Transverse colon (tissue), 4 donors: ENCODE results near the gene MTCH1. TPM values are rescaled to one million over a fixed set of nuclear protein-coding genes. Genes with fewer than 3 reads are reported as not detected.

Experiments used
- DNase-seq: peaks from one replicate; pipeline ENCODE4 v3.0.0-alpha.2; 2019
- H3K27ac ChIP-seq, 4 donors: fragments of 200-600 bp; sonication (generic); 2 replicates each; pipeline ENCODE4 v1.5.1; 2016 to 2018; ENCODE audit warnings: inconsistent platforms in 4 of 4
- H3K27me3 ChIP-seq: fragments of 200-600 bp; sonication (generic); 2 replicates; pipeline ENCODE4 v1.5.1; 2017; ENCODE audit warnings: inconsistent platforms
- H3K36me3 ChIP-seq, 4 donors: fragments of 200-600 bp; sonication (generic); 2 replicates each; pipeline ENCODE4 v1.5.1; 2017 to 2019; ENCODE audit warnings: inconsistent platforms in 4 of 4
- H3K4me1 ChIP-seq, 4 donors: fragments of 200-600 bp; sonication (generic); 2 replicates each; pipeline ENCODE4 v1.5.1; 2017 to 2020; ENCODE audit warnings: inconsistent platforms in 4 of 4
- H3K4me3 ChIP-seq, 4 donors: fragments of 200-600 bp; sonication (generic); 1 replicate in 1 of 4; 2 replicates in 3 of 4; pipeline versions ENCODE4 v1.5.1 to v1.6.1; 2017 to 2019; ENCODE audit warnings: inconsistent platforms in 4 of 4
- H3K9me3 ChIP-seq, 2 donors: fragments of 200-600 bp; sonication (generic); 2 replicates each; pipeline ENCODE4 v1.5.1; 2017 to 2019; ENCODE audit warnings: inconsistent platforms in 2 of 2
- EP300 ChIP-seq: sonication (generic); formaldehyde crosslinking; IDR thresholded peaks from one replicate; pipeline ENCODE4 v1.6.1; 2017; ENCODE audit warnings: antibody characterized with exemption, low read depth
- POLR2A ChIP-seq: fragments of 450-650 bp; IDR thresholded peaks from one replicate; pipeline ENCODE4 v1.6.1; 2016; ENCODE audit warnings: antibody characterized with exemption, mild to moderate bottlenecking, moderate library complexity
- POLR2AphosphoS5 ChIP-seq, 3 donors: sonication (generic); formaldehyde crosslinking; IDR thresholded peaks; one replicate each; pipeline ENCODE4 v1.6.1; 2016; ENCODE audit warnings: antibody characterized with exemption in 3 of 3
- WGBS, 2 donors: methylation state at CpG; one replicate each; pipeline ENCODE4 v1.1.5; 2018; ENCODE audit warnings: low coverage in 1 of 2; 5-methylcytosine and 5-hydroxymethylcytosine counted together
- in situ Hi-C, 4 donors: fragments of 200-750 bp; cut with MboI; loops; one replicate each; pipeline versions ENCODE4 v1.15.0 to v1.15.1; 2017; ENCODE audit warnings: low sequenced_read_pairs in 3 of 4, low pct_ligation_motif_present in 1 of 4, low pct_unique_long_range_greater_than_20kb in 1 of 4
- intact Hi-C: fragments of 100-400 bp; cut with DNase I; formaldehyde crosslinking; loops from one replicate; pipeline ENCODE4 v1.15.1; 2023; ENCODE audit warnings: low total_unique reads
- total RNA-seq, 4 donors: library from RNA; depleted of rRNA; stranded (reverse); fragments of >200 nt; gene quantifications; one replicate each; pipeline ENCODE4 v1.1.0, GENCODE V29; 2016
- TF ChIP-seq, protein P1 (sequence below), 5 experiments: fragments of 200-600 bp in 3 of 5; fragments of 450-650 bp in 2 of 5; sonication (generic) in 3 of 5; IDR thresholded peaks; 1 replicate in 2 of 5; 2 replicates in 3 of 5; pipeline ENCODE4 v1.5.1; 2016 to 2017; ENCODE audit warnings: antibody characterized with exemption in 5 of 5, inconsistent platforms in 3 of 5, mild to moderate bottlenecking in 2 of 5, moderate library complexity in 1 of 5

The MTCH1 gene
- total RNA-seq, 4 donors from 2014 or later, result 123 to 190 (median 152) TPM

DNA sequence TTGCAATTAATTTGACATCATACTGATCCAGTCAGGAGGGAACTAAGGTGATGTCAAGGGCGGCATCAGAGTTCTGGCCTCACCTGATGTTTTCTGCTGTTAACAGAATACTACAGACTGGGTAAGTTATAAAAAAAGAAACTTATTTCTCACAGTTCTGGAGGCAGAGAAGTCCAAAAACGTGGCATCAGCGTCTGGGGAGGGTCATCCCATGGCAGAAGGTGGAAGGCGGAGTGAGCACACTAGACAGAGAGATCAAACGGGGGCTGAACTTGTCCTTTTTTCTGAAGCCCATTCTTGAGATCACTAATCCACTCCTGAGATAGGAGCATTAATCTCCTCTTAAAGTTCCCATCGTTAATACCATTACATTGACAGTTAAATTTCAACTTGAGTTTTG is 3.3 kb upstream of the MTCH1 start:
- no peak for TF ChIP-seq POLR2A
- TF ChIP-seq EP300, result no peak
- TF ChIP-seq, protein P1, sequence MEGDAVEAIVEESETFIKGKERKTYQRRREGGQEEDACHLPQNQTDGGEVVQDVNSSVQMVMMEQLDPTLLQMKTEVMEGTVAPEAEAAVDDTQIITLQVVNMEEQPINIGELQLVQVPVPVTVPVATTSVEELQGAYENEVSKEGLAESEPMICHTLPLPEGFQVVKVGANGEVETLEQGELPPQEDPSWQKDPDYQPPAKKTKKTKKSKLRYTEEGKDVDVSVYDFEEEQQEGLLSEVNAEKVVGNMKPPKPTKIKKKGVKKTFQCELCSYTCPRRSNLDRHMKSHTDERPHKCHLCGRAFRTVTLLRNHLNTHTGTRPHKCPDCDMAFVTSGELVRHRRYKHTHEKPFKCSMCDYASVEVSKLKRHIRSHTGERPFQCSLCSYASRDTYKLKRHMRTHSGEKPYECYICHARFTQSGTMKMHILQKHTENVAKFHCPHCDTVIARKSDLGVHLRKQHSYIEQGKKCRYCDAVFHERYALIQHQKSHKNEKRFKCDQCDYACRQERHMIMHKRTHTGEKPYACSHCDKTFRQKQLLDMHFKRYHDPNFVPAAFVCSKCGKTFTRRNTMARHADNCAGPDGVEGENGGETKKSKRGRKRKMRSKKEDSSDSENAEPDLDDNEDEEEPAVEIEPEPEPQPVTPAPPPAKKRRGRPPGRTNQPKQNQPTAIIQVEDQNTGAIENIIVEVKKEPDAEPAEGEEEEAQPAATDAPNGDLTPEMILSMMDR (IDR thresholded peaks at IDR 0.05), result no peak
- TF ChIP-seq POLR2AphosphoS5 (IDR thresholded peaks at IDR 0.05), result no peak
- in situ Hi-C loops, result loop anchor here in 1 of 4 donors (10.0 kb wide), 1 partner anchor 104 kb away; the partner anchor contains the start of gene C6orf89

DNA sequence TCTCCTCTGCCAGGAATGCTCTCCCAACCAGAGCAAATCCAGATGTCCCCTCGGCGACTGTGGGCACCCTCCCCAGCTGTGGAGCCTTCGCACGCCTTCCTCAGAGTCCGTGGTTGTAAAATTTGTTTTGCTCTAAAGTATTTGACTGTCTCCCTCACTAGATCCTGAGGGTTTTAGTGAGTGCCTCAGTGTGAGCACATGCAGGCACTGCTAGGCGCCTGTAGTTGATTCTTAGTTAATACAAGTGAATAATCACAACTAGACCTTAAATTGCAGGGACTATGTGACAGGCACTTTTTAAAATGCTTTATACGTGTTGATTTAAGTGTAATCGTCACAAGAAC is 680 bp upstream of the MTCH1 start:
- H3K27ac ChIP-seq, result peak overlapping the region; percentile 93 to 96 (median 94)
- in situ Hi-C loops, result loop anchor here in 1 of 4 donors (10.0 kb wide), 1 partner anchor 102 kb away; the partner anchor contains the start of gene C6orf89
- 1% methylated on average over 8 of the region's 8 CpGs; no CpG with 5 or more reads in 1 of the 2 donors for WGBS, 2 donors
- TF ChIP-seq EP300 (no peak), POLR2A (no peak), POLR2AphosphoS5 (IDR thresholded peaks at IDR 0.05) (no peak)
- TF ChIP-seq, protein P1 (IDR thresholded peaks at IDR 0.05), result no peak
- peak overlapping the region; percentile 68 to 99 (median 90) for H3K4me3 ChIP-seq
- intact Hi-C loops, result no loop called here
- H3K36me3 ChIP-seq, result no peaks in the 10 kb centered on the region
- no peak for DNase-seq
- H3K27me3 ChIP-seq, result no peaks in the 10 kb centered on the region
- peaks cover 28 to 49% (median 37%) of the 10 kb centered on the region in 4 donors for H3K4me1 ChIP-seq
- H3K9me3 ChIP-seq, result no peaks in the 10 kb centered on the region

More for the DNA sequence above, 3.3 kb upstream of the MTCH1 start:
- WGBS, 2 donors, result 82 to 83% methylated on average over 2 to 6 of the region's 6 CpGs
- no peak for DNase-seq
- no peak overlapping the region for H3K4me3 ChIP-seq
- intact Hi-C loops, result no loop called here
- H3K27me3 ChIP-seq, result no peaks in the 10 kb centered on the region
- H3K27ac ChIP-seq, result no peak overlapping the region
- no peaks in the 10 kb centered on the region for H3K9me3 ChIP-seq
- no peaks in the 10 kb centered on the region for H3K36me3 ChIP-seq
- H3K4me1 ChIP-seq, result peaks cover 16 to 25% (median 19%) of the 10 kb centered on the region in 4 donors

DNA sequence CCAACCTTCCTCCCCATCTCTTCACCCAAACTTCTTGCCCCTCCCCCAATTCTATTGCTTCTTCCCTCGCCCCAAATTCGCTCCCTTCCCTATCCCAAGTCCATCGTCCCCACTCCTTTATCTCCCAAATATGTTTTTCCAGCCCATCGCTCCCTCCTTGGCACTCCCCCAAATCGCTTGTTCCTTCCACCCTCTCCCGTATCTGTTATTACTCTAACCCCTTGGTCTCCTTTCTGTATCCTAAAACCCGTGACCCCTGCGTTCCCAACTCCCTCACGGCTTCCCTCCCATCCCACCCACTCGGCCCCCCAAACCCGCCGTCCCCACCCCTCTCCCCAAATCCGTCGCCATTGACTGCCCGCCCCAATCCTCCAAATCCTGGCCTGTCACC is 584 bp downstream of the MTCH1 start:
- in situ Hi-C loops, result loop anchor here in 1 of 4 donors (10.0 kb wide), 1 partner anchor 101 kb away; the partner anchor contains the start of gene C6orf89
- H3K9me3 ChIP-seq, result no peaks in the 10 kb centered on the region
- DNase-seq, result no peak
- H3K4me1 ChIP-seq, result peaks cover 28 to 55% (median 39%) of the 10 kb centered on the region in 4 donors
- TF ChIP-seq, protein P1 (IDR thresholded peaks at IDR 0.05), result no peak
- TF ChIP-seq POLR2A (no peak), POLR2AphosphoS5 (IDR thresholded peaks at IDR 0.05) (no peak), EP300 (no peak)
- H3K27me3 ChIP-seq, result no peaks in the 10 kb centered on the region
- H3K27ac ChIP-seq, result peak overlapping the region; percentile 93 to 96 (median 94)
- intact Hi-C loops, result no loop called here
- no peaks in the 10 kb centered on the region for H3K36me3 ChIP-seq
- H3K4me3 ChIP-seq, result peak overlapping the region; percentile 68 to 99 (median 90)
- WGBS, 2 donors, result 0 to 2% methylated on average over 6 to 15 of the region's 15 CpGs

DNA sequence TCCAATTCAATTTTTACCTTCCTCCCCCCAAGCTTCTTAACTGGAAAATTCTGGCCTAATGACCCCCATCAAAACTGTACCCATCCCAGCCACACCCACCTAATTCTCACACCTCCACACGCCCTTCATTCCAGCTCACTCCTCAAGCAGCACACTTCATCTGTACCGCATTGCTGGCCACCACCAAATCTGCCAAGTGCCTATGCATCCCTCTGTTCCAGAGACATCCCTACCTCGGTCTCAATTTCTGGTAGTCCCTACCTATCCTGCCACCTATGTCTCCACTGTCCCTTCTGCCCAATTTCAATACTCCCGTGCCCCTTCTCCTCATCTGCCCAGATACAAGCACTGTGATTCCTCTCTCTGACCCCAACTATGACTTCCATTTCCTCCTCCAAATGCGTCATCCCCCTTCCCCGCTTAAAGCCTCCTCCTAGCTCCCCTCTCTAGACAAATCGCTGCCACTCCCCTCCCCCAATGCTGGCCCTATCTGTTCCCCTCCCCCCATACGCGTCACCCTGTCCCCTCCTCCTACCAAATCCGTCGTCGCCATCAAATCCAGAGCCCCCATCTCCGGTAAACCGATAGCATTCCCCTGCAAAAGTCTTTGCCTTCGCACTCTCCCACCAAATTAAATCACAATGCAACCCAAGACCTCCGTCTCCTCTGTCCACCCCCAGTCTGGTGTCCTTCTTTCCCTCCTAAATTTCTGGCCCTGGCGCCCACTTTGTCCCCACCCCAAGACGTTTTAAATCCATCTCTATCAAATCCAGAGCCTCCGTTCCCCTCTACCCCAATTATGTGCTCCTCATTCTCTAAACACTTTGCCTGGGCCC is 1.2 kb downstream of the MTCH1 start:
- H3K36me3 ChIP-seq, result no peaks in the 10 kb centered on the region
- no peaks in the 10 kb centered on the region for H3K27me3 ChIP-seq
- TF ChIP-seq POLR2A (peak; percentile 7), POLR2AphosphoS5 (IDR thresholded peaks at IDR 0.05) (no peak)
- 6 to 8% methylated on average over 17 to 19 of the region's 19 CpGs for WGBS, 2 donors
- intact Hi-C loops (loop anchor here (5.0 kb wide), 1 partner anchor 33 kb away; no protein-coding TSS in a partner anchor), in situ Hi-C loops (loop anchor here in 1 of 4 donors (10.0 kb wide), 1 partner anchor 100 kb away; the partner anchor contains the start of gene C6orf89)
- H3K4me3 ChIP-seq, result peak overlapping the region; percentile 68 to 99 (median 90)
- DNase-seq, result peak; percentile 48
- no peaks in the 10 kb centered on the region for H3K9me3 ChIP-seq
- H3K4me1 ChIP-seq, result peaks cover 28 to 59% (median 41%) of the 10 kb centered on the region in 4 donors
- peak overlapping the region; percentile 93 to 96 (median 94) for H3K27ac ChIP-seq
